ENCODE measurements around the gene NDUFB8. TPM values are rescaled to one million over a fixed set of nuclear protein-coding genes. Genes with fewer than 3 reads are reported as not detected.

The NDUFB8 gene
- total RNA-seq, 2 donors from 2014 or later, result 356 to 364 TPM

DNA sequence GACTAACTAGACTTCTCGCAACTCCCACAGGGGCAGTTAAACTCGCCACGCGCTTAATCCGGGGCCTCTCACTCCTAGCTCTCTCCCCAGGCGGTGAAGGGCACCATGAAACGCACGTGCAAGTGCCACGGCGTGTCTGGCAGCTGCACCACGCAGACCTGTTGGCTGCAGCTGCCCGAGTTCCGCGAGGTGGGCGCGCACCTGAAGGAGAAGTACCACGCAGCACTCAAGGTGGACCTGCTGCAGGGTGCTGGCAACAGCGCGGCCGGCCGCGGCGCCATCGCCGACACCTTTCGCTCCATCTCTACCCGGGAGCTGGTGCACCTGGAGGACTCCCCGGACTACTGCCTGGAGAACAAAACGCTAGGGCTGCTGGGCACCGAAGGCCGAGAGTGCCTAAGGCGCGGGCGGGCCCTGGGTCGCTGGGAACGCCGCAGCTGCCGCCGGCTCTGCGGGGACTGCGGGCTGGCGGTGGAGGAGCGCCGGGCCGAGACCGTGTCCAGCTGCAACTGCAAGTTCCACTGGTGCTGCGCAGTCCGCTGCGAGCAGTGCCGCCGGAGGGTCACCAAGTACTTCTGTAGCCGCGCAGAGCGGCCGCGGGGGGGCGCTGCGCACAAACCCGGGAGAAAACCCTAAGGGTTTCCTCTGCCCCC lies 47.4 kb downstream of the NDUFB8 start:
- ATAC-seq (peak; percentile 88 to 90), DNase-seq (peak; percentile 68)
- intact Hi-C loops (cut with DNase I), result no loop called here

DNA sequence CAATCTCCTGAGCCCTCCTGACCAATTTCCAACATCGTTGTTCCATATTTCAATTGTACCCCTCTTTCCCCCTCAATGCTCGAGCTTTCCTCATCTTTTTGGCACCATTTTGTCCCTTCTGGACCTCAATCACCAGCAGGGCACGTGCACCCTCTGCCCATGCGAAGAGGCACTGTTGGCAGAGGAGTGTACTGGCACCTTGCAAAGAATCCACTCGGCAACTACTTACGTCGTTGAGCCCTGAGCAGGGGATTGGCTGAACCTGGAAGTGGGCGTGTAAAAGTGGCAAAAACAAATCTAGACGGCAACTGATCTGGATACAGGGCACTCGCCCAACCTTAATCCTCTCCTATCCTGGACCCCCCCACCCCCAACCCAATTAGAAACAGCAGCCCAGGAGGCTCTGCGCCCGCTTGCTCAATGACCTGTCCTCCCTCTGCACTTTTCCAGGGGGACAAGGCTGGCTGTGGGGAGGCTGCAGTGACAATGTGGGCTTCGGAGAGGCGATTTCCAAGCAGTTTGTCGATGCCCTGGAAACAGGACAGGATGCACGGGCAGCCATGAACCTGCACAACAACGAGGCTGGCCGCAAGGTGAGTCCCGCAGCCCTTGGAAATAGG lies 48.1 kb downstream of the NDUFB8 start:
- peak; percentile 77 for DNase-seq
- intact Hi-C loops (cut with DNase I), result no loop called here
- ATAC-seq, result peak; percentile 97 to 98

DNA sequence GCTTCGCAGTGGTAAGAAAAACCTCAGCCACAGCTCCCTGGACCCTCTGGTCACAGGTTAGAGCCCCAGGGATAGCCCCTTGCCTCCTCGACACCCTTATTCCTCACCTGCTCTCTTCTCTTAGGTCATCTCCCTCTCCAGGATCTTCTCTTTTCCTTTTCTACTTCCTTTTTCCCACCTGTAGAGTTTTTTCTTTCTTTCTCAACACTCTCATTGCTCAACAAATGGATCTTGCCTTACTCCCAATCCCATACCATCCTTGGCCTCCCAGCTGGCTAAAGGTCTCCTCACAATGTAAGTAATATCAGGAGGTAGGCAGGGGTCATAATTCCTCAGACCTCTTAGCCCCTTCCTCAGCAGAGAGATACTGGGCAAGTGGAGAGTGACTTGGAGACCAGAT lies 49.7 kb downstream of the NDUFB8 start:
- ATAC-seq, result no peak
- intact Hi-C loops (cut with DNase I), result no loop called here
- no peak for DNase-seq

GRCh38 chr10:100479037-100479436 lies 50.6 kb downstream of the NDUFB8 start:
- DNase-seq (no peak), ATAC-seq (no peak)
- intact Hi-C loops (cut with DNase I), result no loop called here

GRCh38 chr10:100477970-100478369 lies 51.7 kb downstream of the NDUFB8 start:
- no peak for DNase-seq
- no peak for ATAC-seq
- intact Hi-C loops (cut with DNase I), result no loop called here

Other genes with a start within 250 kb of the NDUFB8 start
- 10 to 100 TPM; 19.9 to 23.6 TPM for gene BLOC1S2, start 243.2 kb downstream of the NDUFB8 start, total RNA-seq
- under 1 TPM in 1 of 2 donors, not detected in 1; 0.44 TPM for gene PKD2L1, start 199.6 kb downstream of the NDUFB8 start, total RNA-seq
- 100 to 1,000 TPM; 197 to 969 TPM for gene SCD, start 182.6 kb downstream of the NDUFB8 start, total RNA-seq
- not detected for gene WNT8B, start 66.9 kb downstream of the NDUFB8 start, total RNA-seq
- gene SEC31B, start 10.0 kb downstream of the NDUFB8 start, total RNA-seq, result 10 to 100 TPM in 1 of 2 donors, 1 to 10 TPM in 1; 7.0 to 11.7 TPM
- gene HIF1AN, start 6.1 kb upstream of the NDUFB8 start, total RNA-seq, result 10 to 100 TPM; 30.7 to 37.8 TPM
- gene PAX2, start 215.7 kb upstream of the NDUFB8 start, total RNA-seq, result not detected

Measured in left cardiac atrium (tissue), 4 donors.